Mammary epithelial cell (primary cell): ENCODE data around the gene STEAP2.

Experiments used
- EZH2 ChIP-seq: IDR thresholded peaks from 2 replicates; pipeline ENCODE4 v1.6.1; 2012; ENCODE audit warnings: low read length, inconsistent platforms, borderline replicate concordance
- TF ChIP-seq, protein P1 (sequence below), 2 donors: IDR thresholded peaks in 1 of 2; conservative IDR thresholded peaks in 1 of 2; 2 replicates each; pipeline ENCODE4 v1.5.1; 2011 to 2012; ENCODE audit warnings: inconsistent platforms in 2 of 2, low read length in 2 of 2, mild to moderate bottlenecking in 2 of 2, control low read depth in 1 of 2, low read depth in 1 of 2; ENCODE audit not compliant: insufficient read depth in 1 of 2; ENCODE audit errors: extremely low read depth in 1 of 2

DNA sequence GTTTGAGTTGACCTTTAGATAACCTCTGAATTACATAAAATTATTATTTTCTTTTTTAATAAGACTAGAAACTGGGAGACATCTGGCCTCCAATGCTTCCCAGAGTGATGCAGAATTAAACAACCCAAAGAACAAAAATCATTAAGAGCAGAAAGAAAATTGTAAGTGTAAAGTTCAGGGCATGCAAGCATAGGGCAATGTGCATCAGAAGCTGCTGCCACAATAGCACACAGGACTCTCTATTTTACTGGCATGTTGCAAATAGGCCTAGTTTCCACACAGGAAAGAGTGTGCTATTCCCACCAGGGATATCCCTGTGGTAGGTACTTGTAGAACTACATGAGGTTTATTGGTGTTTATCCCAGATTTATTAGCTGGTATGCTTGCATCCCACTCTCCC lies 20.5 kb upstream of the STEAP2 start:
- TF ChIP-seq, protein P1, sequence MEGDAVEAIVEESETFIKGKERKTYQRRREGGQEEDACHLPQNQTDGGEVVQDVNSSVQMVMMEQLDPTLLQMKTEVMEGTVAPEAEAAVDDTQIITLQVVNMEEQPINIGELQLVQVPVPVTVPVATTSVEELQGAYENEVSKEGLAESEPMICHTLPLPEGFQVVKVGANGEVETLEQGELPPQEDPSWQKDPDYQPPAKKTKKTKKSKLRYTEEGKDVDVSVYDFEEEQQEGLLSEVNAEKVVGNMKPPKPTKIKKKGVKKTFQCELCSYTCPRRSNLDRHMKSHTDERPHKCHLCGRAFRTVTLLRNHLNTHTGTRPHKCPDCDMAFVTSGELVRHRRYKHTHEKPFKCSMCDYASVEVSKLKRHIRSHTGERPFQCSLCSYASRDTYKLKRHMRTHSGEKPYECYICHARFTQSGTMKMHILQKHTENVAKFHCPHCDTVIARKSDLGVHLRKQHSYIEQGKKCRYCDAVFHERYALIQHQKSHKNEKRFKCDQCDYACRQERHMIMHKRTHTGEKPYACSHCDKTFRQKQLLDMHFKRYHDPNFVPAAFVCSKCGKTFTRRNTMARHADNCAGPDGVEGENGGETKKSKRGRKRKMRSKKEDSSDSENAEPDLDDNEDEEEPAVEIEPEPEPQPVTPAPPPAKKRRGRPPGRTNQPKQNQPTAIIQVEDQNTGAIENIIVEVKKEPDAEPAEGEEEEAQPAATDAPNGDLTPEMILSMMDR (conservative IDR thresholded peaks at IDR 0.05 in 1 of 2, IDR thresholded peaks at IDR 0.05 in 1 of 2; ENCODE audit: extremely low read depth in 1 of 2, insufficient read depth in 1 of 2, low read depth in 1 of 2, low read length in 2 of 2) = no peak
- no peak for TF ChIP-seq EZH2
